Panc1 (cell line): Measurements from ENCODE around the gene SGIP1. TPM values are rescaled to one million over a fixed set of nuclear protein-coding genes. Genes with fewer than 3 reads are reported as not detected.

ENCODE experiments used
- ATAC-seq: fragments of 200-7000 bp; cut with Tn5 transposase; 2 replicates; pipeline ENCODE4 v1.9.1; 2020; ENCODE audit warnings: mild to moderate bottlenecking, moderate library complexity
- BruUV-seq: library from RNA; stranded (reverse); fragments of 400-500 nt; replicated peaks from 2 replicates; lab custom pipeline; 2021; lab: Mats Ljungman, UMichigan
- CTCF ChIA-PET: fragments of 300-600 bp; sonication (Branson Sonifier 250); formaldehyde crosslinking; loops from one replicate; lab custom pipeline; 2022; ENCODE audit warnings: antibody characterized with exemption; lab: Charles Lee
- POLR2A ChIA-PET: fragments of 300-600 bp; sonication (Branson Sonifier 250); formaldehyde crosslinking; loops from one replicate; lab custom pipeline; 2022; ENCODE audit warnings: antibody characterized with exemption; lab: Charles Lee
- DNase-seq: peaks from one replicate; pipeline ENCODE4 v3.0.0-alpha.2; 2010; ENCODE audit warnings: low read depth, low spot score
- H3K27ac ChIP-seq: 2 replicates; pipeline ENCODE4 v1.5.1; 2011; ENCODE audit warnings: mild to moderate bottlenecking, low read length, inconsistent platforms
- H3K27me3 ChIP-seq: fragments of 200-500 bp; sonication (Bioruptor generic); 2 replicates; pipeline ENCODE4 v1.6.0; 2014; ENCODE audit warnings: low read length, inconsistent platforms; ENCODE audit not compliant: control insufficient read depth, insufficient read depth
- H3K36me3 ChIP-seq: fragments of 200-500 bp; sonication (Bioruptor generic); 2 replicates; pipeline ENCODE4 v1.5.1; 2014; ENCODE audit warnings: inconsistent platforms, mild to moderate bottlenecking, low read length, moderate library complexity; ENCODE audit not compliant: control insufficient read depth, insufficient read depth
- H3K4me1 ChIP-seq: 2 replicates; pipeline ENCODE4 v1.5.1; 2011; ENCODE audit warnings: inconsistent platforms, mild to moderate bottlenecking, low read length, moderate library complexity; ENCODE audit not compliant: control insufficient read depth, insufficient read depth
- H3K4me3 ChIP-seq, 2 experiments: 2 replicates each; pipeline ENCODE4 v1.5.1; 2011 to 2012; ENCODE audit warnings: low read depth in 2 of 2, low read length in 2 of 2, mild to moderate bottlenecking in 2 of 2, inconsistent platforms in 1 of 2, moderate library complexity in 1 of 2
- H3K9me3 ChIP-seq: fragments of 200-500 bp; sonication (Bioruptor generic); 2 replicates; pipeline ENCODE4 v1.5.1; 2014; ENCODE audit warnings: low read depth, mild to moderate bottlenecking, inconsistent platforms, low read length, moderate library complexity; ENCODE audit not compliant: control insufficient read depth, insufficient read depth
- CTCF ChIP-seq: fragments of 450-650 bp; IDR thresholded peaks from 2 replicates; pipeline ENCODE4 v1.5.1; 2017; ENCODE audit warnings: mild to moderate bottlenecking
- POLR2AphosphoS5 ChIP-seq: IDR thresholded peaks from 2 replicates; pipeline ENCODE4 v1.6.1; 2012; ENCODE audit warnings: mild to moderate bottlenecking, low read depth, low read length, moderate library complexity
- REST ChIP-seq, 2 experiments: IDR thresholded peaks; 2 replicates each; pipeline ENCODE4 v1.6.1; 2011 to 2012; ENCODE audit warnings: low read depth in 2 of 2, control low read depth in 1 of 2, low read length in 1 of 2, mild to moderate bottlenecking in 1 of 2, moderate library complexity in 1 of 2; ENCODE audit not compliant: insufficient read depth in 1 of 2
- SIN3A ChIP-seq: IDR thresholded peaks from 2 replicates; pipeline ENCODE4 v1.6.1; 2012; ENCODE audit warnings: low read depth, mild to moderate bottlenecking, low read length, moderate library complexity, borderline replicate concordance; ENCODE audit not compliant: insufficient read depth
- TCF7L2 ChIP-seq: IDR thresholded peaks from 2 replicates; pipeline ENCODE4 v1.6.1; 2011; ENCODE audit warnings: mild to moderate bottlenecking, low read depth, low read length, inconsistent platforms
- in situ Hi-C: cut with HindIII; loops from 2 replicates; pipeline ENCODE4 v1.10.0; 2016; ENCODE audit warnings: low sequenced_read_pairs, low pct_unique_long_range_greater_than_20kb
- intact Hi-C: fragments of 100-400 bp; cut with micrococcal nuclease; formaldehyde crosslinking; loops from one replicate; pipeline ENCODE4 v1.10.0; 2022; ENCODE audit not compliant: unreplicated experiment
- total RNA-seq: library from RNA; stranded (reverse); gene quantifications from one replicate; pipeline ENCODE4 v1.2.1, GENCODE V29; 2021; ENCODE audit not compliant: unreplicated experiment

SGIP1 gene
- total RNA-seq, 1 experiment from 2014 or later: 1.6 TPM

GRCh38 chr1:66696771-66697170 lies 162.8 kb downstream of the SGIP1 start:
- ChIA-PET CTCF (no interaction called here), POLR2A (no interaction called here)
- Histone ChIP-seq H3K9me3 (no peaks in the 10 kb centered on the region), H3K27me3 (no peaks in the 10 kb centered on the region), H3K4me1 (no peaks in the 10 kb centered on the region), H3K36me3 (no peaks in the 10 kb centered on the region; the same call in 1 of the 2 replicates), H3K27ac (no peak overlapping the region), H3K4me3 (no peak overlapping the region)
- in situ Hi-C loops (no loop called here), intact Hi-C loops (no loop called here)
- BruUV-seq: no TSS peak
- no peak for ATAC-seq
- no peak for TF ChIP-seq REST (IDR thresholded peaks at IDR 0.05; ENCODE audit: insufficient read depth in 1 of 2, low read depth in 2 of 2, low read length in 1 of 2)
- no peak for DNase-seq

- H3K9me3 ChIP-seq: no peaks in the 10 kb centered on the region
- no peaks in the 10 kb centered on the region for H3K4me1 ChIP-seq
- ChIA-PET POLR2A (no interaction called here), CTCF (no interaction called here)
- intact Hi-C loops (no loop called here), in situ Hi-C loops (no loop called here)
- no peak overlapping the region for H3K4me3 ChIP-seq
- TF ChIP-seq POLR2AphosphoS5 (no peak), SIN3A (no peak), REST (IDR thresholded peaks at IDR 0.05; ENCODE audit: insufficient read depth in 1 of 2, low read depth in 2 of 2, low read length in 1 of 2) (no peak), CTCF (no peak), TCF7L2 (no peak)
- no peaks in the 10 kb centered on the region for H3K27me3 ChIP-seq
- no TSS peak for BruUV-seq
- no peak for DNase-seq
- H3K36me3 ChIP-seq: no peaks in the 10 kb centered on the region; the same call in 1 of the 2 replicates
- H3K27ac ChIP-seq: no peak overlapping the region
- ATAC-seq: no peak
Measured at GRCh38 chr1:66699213-66699612, 165.3 kb downstream of the SGIP1 start.
